ENCODE results near the gene RNF2.
"Not testable (repeated sequence)": the region's sequence is repeated elsewhere in the genome, so short reads cannot be mapped to it uniquely, and the experiment has no call there.

RNF2 gene

GRCh38 chr1:185062710-185063370 is 17.5 kb downstream of the RNF2 start:
- H3K4me3 Mint-ChIP-seq, result no peak overlapping the region
- CTCF ChIA-PET, result interaction anchor here (1.0 kb wide), 1 partner anchor 618 kb away, joined by 3 read pairs; no protein-coding TSS in a partner anchor
- no peak for DNase-seq
- no peak overlapping the region for H3K27ac Mint-ChIP-seq
- peaks cover 2% of the 10 kb centered on the region for H3K9me3 Mint-ChIP-seq
- peaks cover 18% of the 10 kb centered on the region for H3K36me3 Mint-ChIP-seq
- H3K27me3 Mint-ChIP-seq, result no peaks in the 10 kb centered on the region
- peaks cover 2% of the 10 kb centered on the region for H3K4me1 Mint-ChIP-seq

- no peak overlapping the region for H3K4me3 Mint-ChIP-seq
- CTCF ChIA-PET, result no interaction called here
- DNase-seq, result no peak
- H3K9me3 Mint-ChIP-seq, result peaks cover 2% of the 10 kb centered on the region
- peaks cover 22% of the 10 kb centered on the region for H3K36me3 Mint-ChIP-seq
- H3K27me3 Mint-ChIP-seq, result no peaks in the 10 kb centered on the region
- no peak overlapping the region for H3K27ac Mint-ChIP-seq
- H3K4me1 Mint-ChIP-seq, result no peaks in the 10 kb centered on the region
Measured at GRCh38 chr1:185063719-185064118, 18.4 kb downstream of the RNF2 start.

GRCh38 chr1:185065006-185065405 is 19.6 kb downstream of the RNF2 start:
- H3K36me3 Mint-ChIP-seq, result peaks cover 22% of the 10 kb centered on the region
- DNase-seq, H3K4me1 Mint-ChIP-seq, CTCF ChIA-PET, H3K27me3 Mint-ChIP-seq, H3K27ac Mint-ChIP-seq, H3K9me3 Mint-ChIP-seq, H3K4me3 Mint-ChIP-seq: not testable (repeated sequence)

- Mint-ChIP-seq H3K4me1 (no peaks in the 10 kb centered on the region), H3K4me3 (no peak overlapping the region), H3K27ac (no peak overlapping the region), H3K36me3 (peaks cover 26% of the 10 kb centered on the region), H3K9me3 (peaks cover 2% of the 10 kb centered on the region), H3K27me3 (no peaks in the 10 kb centered on the region)
- no peak for DNase-seq
- CTCF ChIA-PET, result no interaction called here
Measured at GRCh38 chr1:185066181-185066580, 20.8 kb downstream of the RNF2 start.

GRCh38 chr1:185068341-185068740 is 23.0 kb downstream of the RNF2 start:
- CTCF ChIA-PET, result no interaction called here
- Mint-ChIP-seq H3K27ac (no peak overlapping the region), H3K36me3 (peaks cover 30% of the 10 kb centered on the region), H3K4me3 (no peak overlapping the region), H3K27me3 (no peaks in the 10 kb centered on the region), H3K4me1 (no peaks in the 10 kb centered on the region), H3K9me3 (peaks cover 5% of the 10 kb centered on the region)
- no peak for DNase-seq

GRCh38 chr1:185069202-185069772 is 23.9 kb downstream of the RNF2 start:
- Mint-ChIP-seq H3K4me1 (no peaks in the 10 kb centered on the region), H3K27me3 (no peaks in the 10 kb centered on the region), H3K9me3 (peaks cover 3% of the 10 kb centered on the region), H3K36me3 (peaks cover 33% of the 10 kb centered on the region), H3K27ac (no peak overlapping the region), H3K4me3 (no peak overlapping the region)
- no peak for DNase-seq
- CTCF ChIA-PET, result no interaction called here

GRCh38 chr1:185070051-185070450 is 24.7 kb downstream of the RNF2 start:
- Mint-ChIP-seq H3K4me1 (no peaks in the 10 kb centered on the region), H3K9me3 (peaks cover 3% of the 10 kb centered on the region), H3K27me3 (no peaks in the 10 kb centered on the region), H3K27ac (no peak overlapping the region), H3K4me3 (no peak overlapping the region), H3K36me3 (peaks cover 29% of the 10 kb centered on the region)
- no peak for DNase-seq
- CTCF ChIA-PET, result no interaction called here

GRCh38 chr1:185073725-185074124 is 28.4 kb downstream of the RNF2 start:
- Mint-ChIP-seq H3K4me3 (no peak overlapping the region), H3K36me3 (peaks cover 13% of the 10 kb centered on the region)
- no peak for DNase-seq

GRCh38 chr1:185074307-185074706 is 28.9 kb downstream of the RNF2 start:
- peaks cover 13% of the 10 kb centered on the region for H3K36me3 Mint-ChIP-seq
- no peak for DNase-seq
- no peak overlapping the region for H3K4me3 Mint-ChIP-seq
- no peaks in the 10 kb centered on the region for H3K27me3 Mint-ChIP-seq
- peaks cover 3% of the 10 kb centered on the region for H3K9me3 Mint-ChIP-seq
- H3K4me1 Mint-ChIP-seq, result no peaks in the 10 kb centered on the region
- CTCF ChIA-PET, result no interaction called here
- no peak overlapping the region for H3K27ac Mint-ChIP-seq

More at GRCh38 chr1:185073725-185074124, 28.4 kb downstream of the RNF2 start:
- CTCF ChIA-PET, result no interaction called here
- H3K27me3 Mint-ChIP-seq, result no peaks in the 10 kb centered on the region
- H3K27ac Mint-ChIP-seq, result no peak overlapping the region
- no peaks in the 10 kb centered on the region for H3K4me1 Mint-ChIP-seq
- H3K9me3 Mint-ChIP-seq, result peaks cover 3% of the 10 kb centered on the region

- CTCF ChIA-PET, result interaction anchor here (0.7 kb wide), 1 partner anchor 37 kb away, joined by 3 read pairs; no protein-coding TSS in a partner anchor
- Mint-ChIP-seq H3K27ac (no peak overlapping the region), H3K36me3 (peaks cover 13% of the 10 kb centered on the region), H3K4me3 (no peak overlapping the region), H3K4me1 (no peaks in the 10 kb centered on the region), H3K27me3 (no peaks in the 10 kb centered on the region), H3K9me3 (peaks cover 6% of the 10 kb centered on the region)
- DNase-seq, result no peak
Measured at GRCh38 chr1:185075476-185075875, 30.1 kb downstream of the RNF2 start.

GRCh38 chr1:185077374-185077773 is 32.0 kb downstream of the RNF2 start:
- peaks cover 7% of the 10 kb centered on the region for H3K36me3 Mint-ChIP-seq
- DNase-seq, result no peak
- no peak overlapping the region for H3K4me3 Mint-ChIP-seq
- H3K27me3 Mint-ChIP-seq, result no peaks in the 10 kb centered on the region
- H3K4me1 Mint-ChIP-seq, result no peaks in the 10 kb centered on the region
- H3K9me3 Mint-ChIP-seq, result peaks cover 8% of the 10 kb centered on the region
- H3K27ac Mint-ChIP-seq, result no peak overlapping the region
- CTCF ChIA-PET, result no interaction called here

- CTCF ChIA-PET, result no interaction called here
- H3K27ac Mint-ChIP-seq, result no peak overlapping the region
- H3K4me1 Mint-ChIP-seq, result no peaks in the 10 kb centered on the region
- peaks cover 8% of the 10 kb centered on the region for H3K9me3 Mint-ChIP-seq
- no peak overlapping the region for H3K4me3 Mint-ChIP-seq
- H3K36me3 Mint-ChIP-seq, result peaks cover 4% of the 10 kb centered on the region
- no peaks in the 10 kb centered on the region for H3K27me3 Mint-ChIP-seq
- no peak for DNase-seq
Measured at GRCh38 chr1:185080422-185080821, 35.1 kb downstream of the RNF2 start.

- no peak for DNase-seq
- no peaks in the 10 kb centered on the region for H3K4me1 Mint-ChIP-seq
- H3K27me3 Mint-ChIP-seq, result no peaks in the 10 kb centered on the region
- CTCF ChIA-PET, result no interaction called here
- no peak overlapping the region for H3K27ac Mint-ChIP-seq
- peaks cover 11% of the 10 kb centered on the region for H3K36me3 Mint-ChIP-seq
- peaks cover 8% of the 10 kb centered on the region for H3K9me3 Mint-ChIP-seq
- no peak overlapping the region for H3K4me3 Mint-ChIP-seq
Measured at GRCh38 chr1:185083818-185084217, 38.5 kb downstream of the RNF2 start.

- H3K27ac Mint-ChIP-seq, result no peak overlapping the region
- H3K4me3 Mint-ChIP-seq, result no peak overlapping the region
Measured at GRCh38 chr1:185087101-185087500, 41.7 kb downstream of the RNF2 start.

GRCh38 chr1:185087746-185088145 is 42.4 kb downstream of the RNF2 start:
- H3K27me3 Mint-ChIP-seq, result no peaks in the 10 kb centered on the region
- no peak overlapping the region for H3K4me3 Mint-ChIP-seq
- DNase-seq, result no peak
- no peaks in the 10 kb centered on the region for H3K9me3 Mint-ChIP-seq
- H3K27ac Mint-ChIP-seq, result no peak overlapping the region
- H3K36me3 Mint-ChIP-seq, result peaks cover 16% of the 10 kb centered on the region
- H3K4me1 Mint-ChIP-seq, result no peaks in the 10 kb centered on the region
- CTCF ChIA-PET, result no interaction called here

More at GRCh38 chr1:185087101-185087500, 41.7 kb downstream of the RNF2 start:
- no peak for DNase-seq
- H3K27me3 Mint-ChIP-seq, result no peaks in the 10 kb centered on the region
- H3K36me3 Mint-ChIP-seq, result peaks cover 16% of the 10 kb centered on the region
- H3K4me1 Mint-ChIP-seq, result no peaks in the 10 kb centered on the region
- CTCF ChIA-PET, result no interaction called here
- no peaks in the 10 kb centered on the region for H3K9me3 Mint-ChIP-seq

Measured in activated naive CD4-positive, alpha-beta T cell treated with anti-CD3 and anti-CD28 coated beads, Interleukin-2, amount 10 ng/mL, durations not matched to agents 7 days and 5 days (primary cell).